ENCODE results near the gene MZT2A. TPM values are rescaled to one million over a fixed set of nuclear protein-coding genes. Genes with fewer than 3 reads are reported as not detected.
"Not testable (repeated sequence)": the region's sequence is repeated elsewhere in the genome, so short reads cannot be mapped to it uniquely, and the experiment has no call there.

The MZT2A gene
- total and polyA plus RNA-seq, 2 donors from 2014 or later, result 65.3 to 111 TPM

DNA sequence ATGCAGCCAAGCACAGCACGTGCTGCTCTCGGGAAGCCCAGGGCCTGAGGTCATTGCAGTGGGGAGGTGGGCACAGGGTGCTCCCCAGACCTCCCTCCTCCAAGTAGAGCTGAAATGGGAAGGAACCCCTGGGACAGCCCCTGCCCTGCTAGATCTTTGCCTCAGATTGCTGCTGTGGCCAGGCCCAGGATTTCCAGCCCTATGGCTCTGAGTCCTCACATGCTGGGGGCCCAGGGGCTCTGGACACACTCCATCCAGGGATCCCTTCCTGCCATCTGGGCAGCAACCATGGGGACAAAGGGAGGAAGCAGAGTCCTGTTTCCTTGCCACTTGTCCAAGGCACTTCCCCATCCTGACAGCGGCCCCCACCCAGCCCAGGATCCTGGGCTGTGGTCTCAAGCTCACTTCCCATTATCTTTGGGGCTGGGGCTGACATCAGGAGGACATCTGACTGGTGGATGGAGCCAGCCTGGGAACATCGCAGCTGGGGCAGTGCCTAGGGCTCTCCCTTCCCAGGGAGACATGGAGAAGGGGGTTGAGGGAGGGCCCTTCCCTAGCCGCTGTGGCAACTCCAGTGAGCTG lies 37.8 kb upstream of the MZT2A start:
- H3K4me1 ChIP-seq (ENCODE audit: control insufficient read depth in 2 of 3, insufficient read depth in 2 of 3, low read depth in 1 of 3, low read length in 3 of 3); H3K27me3 ChIP-seq (ENCODE audit: control insufficient read depth, insufficient read depth, low read length); FAIRE-seq; H3K4me3 ChIP-seq (ENCODE audit: low read length in 3 of 3); intact Hi-C loops (cut with DNase I); H3K9ac ChIP-seq (ENCODE audit: low read length in 3 of 3); DNase-seq; H3K36me3 ChIP-seq (ENCODE audit: control insufficient read depth in 2 of 3, insufficient read depth in 3 of 3, low read length in 3 of 3); H3K9me3 ChIP-seq (ENCODE audit: control insufficient read depth in 2 of 3, insufficient read depth in 1 of 3, low read length in 3 of 3); H3K27ac ChIP-seq (ENCODE audit: low read depth in 2 of 2, low read length in 2 of 2): not testable (repeated sequence)

GRCh38 chr2:131528981-131529863 lies 37.0 kb upstream of the MZT2A start:
- FAIRE-seq; H3K36me3 ChIP-seq (ENCODE audit: control insufficient read depth in 2 of 3, insufficient read depth in 3 of 3, low read length in 3 of 3); H3K27ac ChIP-seq (ENCODE audit: low read depth in 2 of 2, low read length in 2 of 2); H3K9me3 ChIP-seq (ENCODE audit: control insufficient read depth in 2 of 3, insufficient read depth in 1 of 3, low read length in 3 of 3); H3K9ac ChIP-seq (ENCODE audit: low read length in 3 of 3); H3K27me3 ChIP-seq (ENCODE audit: control insufficient read depth, insufficient read depth, low read length); H3K4me1 ChIP-seq (ENCODE audit: control insufficient read depth in 2 of 3, insufficient read depth in 2 of 3, low read depth in 1 of 3, low read length in 3 of 3); H3K4me3 ChIP-seq (ENCODE audit: low read length in 3 of 3); intact Hi-C loops (cut with DNase I): not testable (repeated sequence)
- DNase-seq, result peak in 4 of 5 donors; percentile 30 to 74 (median 46)

DNA sequence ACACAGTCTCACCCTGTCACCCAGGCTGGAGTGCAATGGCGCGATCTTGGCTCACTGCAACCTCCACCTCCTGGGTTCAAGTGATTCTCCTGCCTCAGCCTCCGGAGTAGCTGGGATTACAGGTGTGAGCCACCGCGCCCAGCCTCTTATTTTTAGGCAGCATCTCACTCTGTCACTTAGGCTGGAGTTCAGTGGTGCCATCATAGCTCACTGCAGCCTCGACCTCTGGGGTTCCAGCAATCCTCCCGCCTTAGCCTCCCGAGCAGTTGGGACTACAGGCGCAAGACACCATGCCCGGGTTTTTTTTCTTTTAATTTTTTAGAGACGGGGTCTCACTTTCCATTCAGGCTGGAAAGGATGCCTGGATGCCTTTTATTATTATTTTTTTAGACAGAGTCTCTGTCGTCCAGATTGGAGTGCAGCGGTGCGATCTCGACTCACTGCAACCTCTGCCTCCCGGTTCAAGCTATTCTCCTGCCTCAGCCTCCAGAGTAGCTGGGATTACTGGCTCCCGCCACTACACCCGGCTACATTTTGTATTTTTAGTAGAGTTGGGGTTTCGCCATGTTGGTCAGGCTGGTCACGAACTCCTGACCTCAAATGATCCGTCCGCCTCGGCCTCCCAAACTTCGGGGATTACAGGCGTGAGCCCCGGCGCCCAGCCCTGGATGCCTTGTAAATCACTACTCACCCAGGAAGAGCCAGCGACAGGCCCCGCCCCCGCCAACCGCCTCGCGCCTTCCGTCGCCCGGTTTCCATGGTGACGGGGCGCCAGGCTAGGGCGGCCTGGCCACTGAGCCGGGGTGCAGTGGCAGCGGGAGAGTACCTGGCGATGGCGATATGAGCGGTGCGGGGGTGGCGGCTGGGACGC lies 35.2 kb upstream of the MZT2A start, which contains the start of gene CCDC74A:
Gene CCDC74A (plus strand): TSS at position 758 of the 871 bp plus-strand sequence. CDS start 83 bp downstream, at position 841.
- H3K9ac ChIP-seq (ENCODE audit: low read length in 3 of 3); H3K4me1 ChIP-seq (ENCODE audit: control insufficient read depth in 2 of 3, insufficient read depth in 2 of 3, low read depth in 1 of 3, low read length in 3 of 3); H3K27me3 ChIP-seq (ENCODE audit: control insufficient read depth, insufficient read depth, low read length); H3K27ac ChIP-seq (ENCODE audit: low read depth in 2 of 2, low read length in 2 of 2); H3K9me3 ChIP-seq (ENCODE audit: control insufficient read depth in 2 of 3, insufficient read depth in 1 of 3, low read length in 3 of 3); intact Hi-C loops (cut with DNase I); FAIRE-seq; H3K36me3 ChIP-seq (ENCODE audit: control insufficient read depth in 2 of 3, insufficient read depth in 3 of 3, low read length in 3 of 3): not testable (repeated sequence)
- peak within 1 kb of the TSS in 2 of 3 donors; percentile 26 to 43 for H3K4me3 ChIP-seq (ENCODE audit: low read length in 3 of 3)
- DNase-seq, result peak; percentile 60 to 91 (median 80)

- H3K27me3 ChIP-seq (ENCODE audit: control insufficient read depth, insufficient read depth, low read length); H3K9ac ChIP-seq (ENCODE audit: low read length in 3 of 3); H3K9me3 ChIP-seq (ENCODE audit: control insufficient read depth in 2 of 3, insufficient read depth in 1 of 3, low read length in 3 of 3); H3K4me3 ChIP-seq (ENCODE audit: low read length in 3 of 3); intact Hi-C loops (cut with DNase I); H3K4me1 ChIP-seq (ENCODE audit: control insufficient read depth in 2 of 3, insufficient read depth in 2 of 3, low read depth in 1 of 3, low read length in 3 of 3); H3K36me3 ChIP-seq (ENCODE audit: control insufficient read depth in 2 of 3, insufficient read depth in 3 of 3, low read length in 3 of 3); FAIRE-seq; H3K27ac ChIP-seq (ENCODE audit: low read depth in 2 of 2, low read length in 2 of 2): not testable (repeated sequence)
- peak in 1 of 5 donors; percentile 16 for DNase-seq
These were observed 33.1 kb upstream of the MZT2A start for GRCh38 chr2:131525256-131525655.

Data from kidney (tissue), 11 donors.